Endothelial cell (in vitro differentiated cells): ENCODE results near the gene ATP2A3. TPM values are rescaled to one million over a fixed set of nuclear protein-coding genes. Genes with fewer than 3 reads are reported as not detected.

Source experiments
- DNase-seq: peaks from one replicate; pipeline ENCODE4 v3.0.0; 2021; ENCODE audit warnings: low spot score
- H3K27ac Mint-ChIP-seq: one replicate; pipeline ENCODE4 v1.8.0; 2021; ENCODE audit warnings: mixed read lengths, inconsistent platforms; ENCODE audit not compliant: unreplicated experiment
- H3K27me3 Mint-ChIP-seq: one replicate; pipeline ENCODE4 v1.8.0; 2021; ENCODE audit warnings: mild to moderate bottlenecking, moderate library complexity, mixed read lengths, inconsistent platforms; ENCODE audit not compliant: unreplicated experiment
- H3K36me3 Mint-ChIP-seq: one replicate; pipeline ENCODE4 v1.8.0; 2021; ENCODE audit warnings: mild to moderate bottlenecking, low read depth, mixed read lengths, inconsistent platforms; ENCODE audit not compliant: unreplicated experiment
- H3K4me1 Mint-ChIP-seq: one replicate; pipeline ENCODE4 v1.8.0; 2021; ENCODE audit warnings: mild to moderate bottlenecking, mixed read lengths, inconsistent platforms; ENCODE audit not compliant: unreplicated experiment
- H3K4me3 Mint-ChIP-seq: one replicate; pipeline ENCODE4 v1.8.0; 2021; ENCODE audit warnings: mild to moderate bottlenecking, mixed read lengths, inconsistent platforms; ENCODE audit not compliant: unreplicated experiment
- H3K9me3 Mint-ChIP-seq: one replicate; pipeline ENCODE4 v1.8.0; 2021; ENCODE audit warnings: mixed read lengths, inconsistent platforms; ENCODE audit not compliant: unreplicated experiment
- CTCF ChIP-seq: fragments of 200-600 bp; sonication (generic); IDR thresholded peaks from one replicate; pipeline ENCODE4 v1.5.0; 2021; ENCODE audit warnings: antibody characterized with exemption; ENCODE audit not compliant: unreplicated experiment
- total RNA-seq: library from RNA; stranded (reverse); fragmentation: NEBNext Ultra II Directional; extraction: Animal tissue kit (Norgen Biotek cat#: 25700); gene quantifications from one replicate; pipeline ENCODE4 v1.2.1, GENCODE V29; 2021; ENCODE audit not compliant: unreplicated experiment

ATP2A3 gene
- total RNA-seq, 1 donor from 2014 or later = 116 TPM

- no peak for DNase-seq
- TF ChIP-seq CTCF = no peak
- Mint-ChIP-seq H3K9me3 (no peaks in the 10 kb centered on the region), H3K36me3 (peaks cover 7% of the 10 kb centered on the region), H3K4me1 (no peaks in the 10 kb centered on the region), H3K27me3 (peaks cover 9% of the 10 kb centered on the region), H3K4me3 (no peak overlapping the region), H3K27ac (no peak overlapping the region)
Measured at GRCh38 chr17:3921502-3922319, 42.5 kb downstream of the ATP2A3 start.

- Mint-ChIP-seq H3K27me3 (peaks cover 9% of the 10 kb centered on the region), H3K9me3 (no peaks in the 10 kb centered on the region), H3K27ac (no peak overlapping the region), H3K4me3 (no peak overlapping the region), H3K36me3 (peaks cover 7% of the 10 kb centered on the region), H3K4me1 (no peaks in the 10 kb centered on the region)
- DNase-seq = no peak
- no peak for TF ChIP-seq CTCF
Measured at GRCh38 chr17:3921006-3921405, 43.2 kb downstream of the ATP2A3 start.

GRCh38 chr17:3919123-3919624 is 45.1 kb downstream of the ATP2A3 start:
- no peak for DNase-seq
- no peak for TF ChIP-seq CTCF
- Mint-ChIP-seq H3K4me3 (no peak overlapping the region), H3K27ac (no peak overlapping the region), H3K36me3 (no peaks in the 10 kb centered on the region), H3K4me1 (no peaks in the 10 kb centered on the region), H3K9me3 (no peaks in the 10 kb centered on the region), H3K27me3 (peaks cover 4% of the 10 kb centered on the region)

GRCh38 chr17:3918372-3919122 is 45.7 kb downstream of the ATP2A3 start:
- DNase-seq = no peak
- H3K27ac Mint-ChIP-seq = no peak overlapping the region
- H3K4me3 Mint-ChIP-seq = no peak overlapping the region
- no peak for TF ChIP-seq CTCF
- no peaks in the 10 kb centered on the region for H3K36me3 Mint-ChIP-seq
- H3K27me3 Mint-ChIP-seq = peaks cover 2% of the 10 kb centered on the region
- H3K4me1 Mint-ChIP-seq = no peaks in the 10 kb centered on the region
- H3K9me3 Mint-ChIP-seq = no peaks in the 10 kb centered on the region
